ENCODE data around the gene INPP5J. TPM values are rescaled to one million over a fixed set of nuclear protein-coding genes. Genes with fewer than 3 reads are reported as not detected.

INPP5J gene
- total RNA-seq, 1 experiment from 2014 or later: 3.1 TPM

GRCh38 chr22:31082606-31083376, 40.0 kb upstream of the INPP5J start:
- H3K36me3 ChIP-seq (ENCODE audit: low read depth, low read length): peaks cover 25% of the 10 kb centered on the region
- ATAC-seq (peak; percentile 5; the same call in 1 of the 2 replicates), DNase-seq (peak; percentile 56)
- intact Hi-C loops (cut with micrococcal nuclease): loop anchor here (2.0 kb wide), 1 partner anchor 114 kb away; the partner anchor contains the start of genes MORC2 and TUG1
- no peaks in the 10 kb centered on the region for H3K9me3 ChIP-seq (ENCODE audit: low read length)
- ChIA-PET CTCF (interaction anchor here (0.8 to 1.1 kb wide), 3 partner anchors 25 to 132 kb away, joined by 3 to 5 read pairs (median 3); partner anchors contain the start of gene SELENOM), POLR2A (ENCODE audit: unreplicated experiment) (interaction anchor here (0.6 to 0.7 kb wide), 2 partner anchors 27 to 814 kb away, joined by 3 read pairs; no protein-coding TSS in a partner anchor)
- peak overlapping the region; percentile 95 for H3K4me2 ChIP-seq (ENCODE audit: low read length)
- TF ChIP-seq EZH2 (IDR thresholded peaks at IDR 0.05; ENCODE audit: low read length, unreplicated experiment): no peak
- peak; percentile 58 for TF ChIP-seq CTCF (conservative IDR thresholded peaks at IDR 0.05; ENCODE audit: low read depth, low read length)
- no peak for TF ChIP-seq EZH2phosphoT487 (IDR thresholded peaks at IDR 0.05; ENCODE audit: borderline replicate concordance, low read length)
- H3F3A ChIP-seq (ENCODE audit: low read length, unreplicated experiment): no peaks in the 10 kb centered on the region
- peak overlapping the region; percentile 91 for H3K27ac ChIP-seq (ENCODE audit: low read length)
- no peaks in the 10 kb centered on the region for H3K27me3 ChIP-seq (ENCODE audit: low read length)
- peak overlapping the region; percentile 73 for H3K4me3 ChIP-seq (ENCODE audit: low read length)
- peaks cover 33% of the 10 kb centered on the region for H3K4me1 ChIP-seq (ENCODE audit: insufficient read depth, low read length)
- H4K20me1 ChIP-seq (ENCODE audit: low read length): peaks cover 17% of the 10 kb centered on the region; the same call in 1 of the 2 replicates
- peaks cover 58% of the 10 kb centered on the region for H3K79me2 ChIP-seq (ENCODE audit: low read length)
- H3K9ac ChIP-seq (ENCODE audit: low read length): peak overlapping the region; percentile 89
- no TSS peak for BruUV-seq (replicated peaks)
- no peaks in the 10 kb centered on the region for H3K9me2 ChIP-seq (replicated peaks; ENCODE audit: low read length)
- H2AFZ ChIP-seq (ENCODE audit: low read length): no peak overlapping the region

- TF ChIP-seq CTCF (conservative IDR thresholded peaks at IDR 0.05; ENCODE audit: low read depth, low read length) (no peak), EZH2phosphoT487 (IDR thresholded peaks at IDR 0.05; ENCODE audit: borderline replicate concordance, low read length) (no peak), EZH2 (IDR thresholded peaks at IDR 0.05; ENCODE audit: low read length, unreplicated experiment) (no peak)
- ChIA-PET CTCF (interaction anchor here (1.1 kb wide), 1 partner anchor 47 kb away, joined by 3 read pairs; no protein-coding TSS in a partner anchor), POLR2A (ENCODE audit: unreplicated experiment) (no interaction called here)
- ATAC-seq (no peak), DNase-seq (no peak)
- H3K4me2 ChIP-seq (ENCODE audit: low read length): peak overlapping the region; percentile 95
- no peak overlapping the region for H3K27ac ChIP-seq (ENCODE audit: low read length)
- intact Hi-C loops (cut with micrococcal nuclease): loop anchor here (2.0 kb wide), 1 partner anchor 115 kb away; the partner anchor contains the start of genes MORC2 and TUG1
- no peaks in the 10 kb centered on the region for H3K27me3 ChIP-seq (ENCODE audit: low read length)
- H3K9me3 ChIP-seq (ENCODE audit: low read length): no peaks in the 10 kb centered on the region
- no TSS peak for BruUV-seq (replicated peaks)
- peak overlapping the region; percentile 89; the same call in 1 of the 2 replicates for H3K9ac ChIP-seq (ENCODE audit: low read length)
- H3K9me2 ChIP-seq (replicated peaks; ENCODE audit: low read length): no peaks in the 10 kb centered on the region
- H3K36me3 ChIP-seq (ENCODE audit: low read depth, low read length): peaks cover 25% of the 10 kb centered on the region
- no peak overlapping the region for H2AFZ ChIP-seq (ENCODE audit: low read length)
- peaks cover 17% of the 10 kb centered on the region; the same call in 1 of the 2 replicates for H4K20me1 ChIP-seq (ENCODE audit: low read length)
- H3K4me1 ChIP-seq (ENCODE audit: insufficient read depth, low read length): peaks cover 33% of the 10 kb centered on the region
- peak overlapping the region; percentile 73 for H3K4me3 ChIP-seq (ENCODE audit: low read length)
- H3K79me2 ChIP-seq (ENCODE audit: low read length): peaks cover 58% of the 10 kb centered on the region
- H3F3A ChIP-seq (ENCODE audit: low read length, unreplicated experiment): no peaks in the 10 kb centered on the region
Observed at GRCh38 chr22:31083377-31083768, 39.4 kb upstream of the INPP5J start.

Measured in PC-3 (cell line).